Mesothelial cell of epicardium (in vitro differentiated cells): ENCODE data around the gene NUP93. TPM values are rescaled to one million over a fixed set of nuclear protein-coding genes. Genes with fewer than 3 reads are reported as not detected.

ENCODE experiments used
- DNase-seq, 2 experiments: peaks; one replicate each; pipeline ENCODE4 v3.0.0; 2021; ENCODE audit warnings: low spot score in 2 of 2; ENCODE audit not compliant: unreplicated experiment in 2 of 2
- H3K27ac Mint-ChIP-seq: 2 replicates; pipeline ENCODE4 v1.8.0; 2021; ENCODE audit warnings: mixed read lengths
- H3K27me3 Mint-ChIP-seq: 2 replicates; pipeline ENCODE4 v1.8.0; 2021; ENCODE audit warnings: low read depth, mixed read lengths
- H3K36me3 Mint-ChIP-seq: 2 replicates; pipeline ENCODE4 v1.8.0; 2021; ENCODE audit warnings: mixed read lengths
- H3K4me1 Mint-ChIP-seq: 2 replicates; pipeline ENCODE4 v1.8.0; 2021; ENCODE audit warnings: mixed read lengths
- H3K4me3 Mint-ChIP-seq: 2 replicates; pipeline ENCODE4 v1.8.0; 2021; ENCODE audit warnings: mild to moderate bottlenecking, moderate library complexity, mixed read lengths
- H3K9me3 Mint-ChIP-seq: 2 replicates; pipeline ENCODE4 v1.8.0; 2021; ENCODE audit warnings: mixed read lengths
- CTCF ChIP-seq: fragments of 200-600 bp; sonication (generic); IDR thresholded peaks from one replicate; pipeline ENCODE4 v1.5.0; 2021; ENCODE audit warnings: antibody characterized with exemption; ENCODE audit not compliant: unreplicated experiment
- total RNA-seq: library from RNA; stranded (reverse); gene quantifications from 3 replicates; pipeline ENCODE4 v1.2.1, GENCODE V29; 2021

The NUP93 gene
- total RNA-seq, 1 donor from 2014 or later, result 74.6 TPM

- Mint-ChIP-seq H3K4me3 (no peak overlapping the region), H3K36me3 (no peaks in the 10 kb centered on the region), H3K27me3 (no peaks in the 10 kb centered on the region), H3K9me3 (no peaks in the 10 kb centered on the region), H3K27ac (no peak overlapping the region), H3K4me1 (peaks cover 25% of the 10 kb centered on the region)
- no peak for DNase-seq
- no peak for TF ChIP-seq CTCF
Observed at GRCh38 chr16:56849690-56850680, 120.1 kb downstream of the NUP93 start.

- Mint-ChIP-seq H3K27ac (no peak overlapping the region), H3K4me1 (peaks cover 30% of the 10 kb centered on the region), H3K36me3 (no peaks in the 10 kb centered on the region), H3K4me3 (no peak overlapping the region), H3K9me3 (no peaks in the 10 kb centered on the region), H3K27me3 (no peaks in the 10 kb centered on the region)
- DNase-seq, result no peak
- no peak for TF ChIP-seq CTCF
Observed at GRCh38 chr16:56851671-56852400, 121.9 kb downstream of the NUP93 start.

GRCh38 chr16:56852401-56852730 lies 122.4 kb downstream of the NUP93 start:
- peaks cover 30% of the 10 kb centered on the region for H3K4me1 Mint-ChIP-seq
- H3K4me3 Mint-ChIP-seq, result no peak overlapping the region
- H3K27ac Mint-ChIP-seq, result no peak overlapping the region

GRCh38 chr16:56852968-56853367 lies 123.0 kb downstream of the NUP93 start:
- H3K36me3 Mint-ChIP-seq, result no peaks in the 10 kb centered on the region
- no peak for TF ChIP-seq CTCF
- H3K4me3 Mint-ChIP-seq, result no peak overlapping the region
- no peak overlapping the region for H3K27ac Mint-ChIP-seq
- no peaks in the 10 kb centered on the region for H3K9me3 Mint-ChIP-seq
- DNase-seq, result no peak
- no peaks in the 10 kb centered on the region for H3K27me3 Mint-ChIP-seq
- peaks cover 30% of the 10 kb centered on the region for H3K4me1 Mint-ChIP-seq

More at GRCh38 chr16:56852401-56852730, 122.4 kb downstream of the NUP93 start:
- DNase-seq, result no peak
- TF ChIP-seq CTCF, result no peak
- H3K36me3 Mint-ChIP-seq, result no peaks in the 10 kb centered on the region
- no peaks in the 10 kb centered on the region for H3K9me3 Mint-ChIP-seq
- H3K27me3 Mint-ChIP-seq, result no peaks in the 10 kb centered on the region

GRCh38 chr16:56855201-56855600 lies 125.3 kb downstream of the NUP93 start:
- Mint-ChIP-seq H3K36me3 (no peaks in the 10 kb centered on the region), H3K27me3 (no peaks in the 10 kb centered on the region), H3K27ac (no peak overlapping the region), H3K4me3 (no peak overlapping the region), H3K4me1 (peaks cover 11% of the 10 kb centered on the region), H3K9me3 (no peaks in the 10 kb centered on the region)
- DNase-seq, result no peak
- no peak for TF ChIP-seq CTCF
